ENCODE results near the gene JMJD6.
"Not testable (repeated sequence)": the region's sequence is repeated elsewhere in the genome, so short reads cannot be mapped to it uniquely, and the experiment has no call there.

JMJD6 gene

GRCh38 chr17:76700617-76701470 is 25.6 kb downstream of the JMJD6 start:
- no peaks in the 10 kb centered on the region for H4K20me1 ChIP-seq (ENCODE audit: insufficient read depth, low read length)
- H3K79me2 ChIP-seq (ENCODE audit: insufficient read depth, low read length), result no peaks in the 10 kb centered on the region
- no peak overlapping the region for H3K27ac ChIP-seq (ENCODE audit: low read depth, low read length, poor library complexity, severe bottlenecking)
- no peaks in the 10 kb centered on the region for H3F3A ChIP-seq (ENCODE audit: insufficient read depth, low read length)
- no peaks in the 10 kb centered on the region for H3K9me2 ChIP-seq (ENCODE audit: low read depth, low read length)
- no peak overlapping the region for H3K9ac ChIP-seq (ENCODE audit: low read length)
- H3K4me3 ChIP-seq (ENCODE audit: low read depth, low read length, poor library complexity, severe bottlenecking), result no peak overlapping the region
- H3K36me3 ChIP-seq (ENCODE audit: insufficient read depth, low read length), result no peaks in the 10 kb centered on the region
- TF ChIP-seq EZH2 (IDR thresholded peaks at IDR 0.05; ENCODE audit: borderline replicate concordance, low read length), result no peak
- TF ChIP-seq CTCF (IDR thresholded peaks at IDR 0.05; ENCODE audit: low read length), result no peak
- no peak overlapping the region; the same call in 1 of the 2 replicates for H3K4me2 ChIP-seq (ENCODE audit: low read length)
- peaks cover 4% of the 10 kb centered on the region for H3K4me1 ChIP-seq (ENCODE audit: insufficient read depth, low read length, severe bottlenecking)
- no peak overlapping the region for H2AFZ ChIP-seq (ENCODE audit: low read length)
- H3K9me3 ChIP-seq (ENCODE audit: low read length), result no peaks in the 10 kb centered on the region
- peaks cover 3% of the 10 kb centered on the region; the same call in 1 of the 2 replicates for H3K27me3 ChIP-seq (ENCODE audit: insufficient read depth, low read length)

GRCh38 chr17:76700270-76700616 is 26.2 kb downstream of the JMJD6 start:
- H3K4me2 ChIP-seq (ENCODE audit: low read length), result no peak overlapping the region
- peaks cover 3% of the 10 kb centered on the region; the same call in 1 of the 2 replicates for H3K27me3 ChIP-seq (ENCODE audit: insufficient read depth, low read length)
- H3K4me1 ChIP-seq (ENCODE audit: insufficient read depth, low read length, severe bottlenecking), result peaks cover 4% of the 10 kb centered on the region
- no peaks in the 10 kb centered on the region for H3K79me2 ChIP-seq (ENCODE audit: insufficient read depth, low read length)
- no peak overlapping the region for H3K4me3 ChIP-seq (ENCODE audit: low read depth, low read length, poor library complexity, severe bottlenecking)
- no peaks in the 10 kb centered on the region for H3K9me2 ChIP-seq (ENCODE audit: low read depth, low read length)
- H4K20me1 ChIP-seq (ENCODE audit: insufficient read depth, low read length), result no peaks in the 10 kb centered on the region
- no peak overlapping the region for H3K9ac ChIP-seq (ENCODE audit: low read length)
- H3K36me3 ChIP-seq (ENCODE audit: insufficient read depth, low read length), result no peaks in the 10 kb centered on the region
- no peaks in the 10 kb centered on the region for H3K9me3 ChIP-seq (ENCODE audit: low read length)
- no peak overlapping the region for H2AFZ ChIP-seq (ENCODE audit: low read length)
- H3F3A ChIP-seq (ENCODE audit: insufficient read depth, low read length), result no peaks in the 10 kb centered on the region
- no peak for TF ChIP-seq EZH2 (IDR thresholded peaks at IDR 0.05; ENCODE audit: borderline replicate concordance, low read length)
- TF ChIP-seq CTCF (IDR thresholded peaks at IDR 0.05; ENCODE audit: low read length), result no peak
- H3K27ac ChIP-seq (ENCODE audit: low read depth, low read length, poor library complexity, severe bottlenecking), result no peak overlapping the region

- not testable (repeated sequence) for H4K20me1 ChIP-seq (ENCODE audit: insufficient read depth, low read length); H3K9ac ChIP-seq (ENCODE audit: low read length); H3K27ac ChIP-seq (ENCODE audit: low read depth, low read length, poor library complexity, severe bottlenecking); H3K79me2 ChIP-seq (ENCODE audit: insufficient read depth, low read length); H3K9me3 ChIP-seq (ENCODE audit: low read length); H3K36me3 ChIP-seq (ENCODE audit: insufficient read depth, low read length); H3K4me1 ChIP-seq (ENCODE audit: insufficient read depth, low read length, severe bottlenecking); H3F3A ChIP-seq (ENCODE audit: insufficient read depth, low read length); H2AFZ ChIP-seq (ENCODE audit: low read length); H3K4me2 ChIP-seq (ENCODE audit: low read length); H3K9me2 ChIP-seq (ENCODE audit: low read depth, low read length); H3K27me3 ChIP-seq (ENCODE audit: insufficient read depth, low read length); H3K4me3 ChIP-seq (ENCODE audit: low read depth, low read length, poor library complexity, severe bottlenecking)
Measured at GRCh38 chr17:76698466-76698977, 27.9 kb downstream of the JMJD6 start.
